Uterus (tissue), 4 donors: ENCODE results near the gene PPP1R8. TPM values are rescaled to one million over a fixed set of nuclear protein-coding genes. Genes with fewer than 3 reads are reported as not detected.
"Not testable (repeated sequence)": the region's sequence is repeated elsewhere in the genome, so short reads cannot be mapped to it uniquely, and the experiment has no call there.

Experiments
- DNase-seq, 2 donors: peaks; one replicate each; pipeline ENCODE4 v3.0.0-alpha.2; 2019 to 2020
- H3K27ac ChIP-seq, 2 donors: fragments of 200-600 bp; sonication (generic); 1 replicate in 1 of 2; 2 replicates in 1 of 2; pipeline ENCODE4 v1.5.1; 2016 to 2018
- H3K27me3 ChIP-seq, 2 donors: fragments of 200-600 bp; sonication (generic); one replicate each; pipeline ENCODE4 v1.5.1; 2018 to 2019; ENCODE audit warnings: control low read depth in 1 of 2
- H3K36me3 ChIP-seq, 2 donors: fragments of 200-600 bp; sonication (generic); one replicate each; pipeline ENCODE4 v1.5.1; 2019; ENCODE audit warnings: control low read depth in 1 of 2
- H3K4me1 ChIP-seq, 2 donors: fragments of 200-600 bp; sonication (generic); one replicate each; pipeline ENCODE4 v1.5.1; 2018 to 2019; ENCODE audit warnings: control low read depth in 1 of 2
- H3K4me3 ChIP-seq, 2 donors: fragments of 200-600 bp; sonication (generic); 1 replicate in 1 of 2; 2 replicates in 1 of 2; pipeline ENCODE4 v1.5.1; 2018 to 2019; ENCODE audit warnings: mild to moderate bottlenecking in 1 of 2
- H3K9me3 ChIP-seq, 2 donors: fragments of 200-600 bp; sonication (generic); one replicate each; pipeline ENCODE4 v1.5.1; 2019; ENCODE audit warnings: control low read depth in 1 of 2
- POLR2A ChIP-seq, 2 donors: fragments of 450-650 bp; IDR thresholded peaks; one replicate each; pipeline ENCODE4 v1.6.1; 2016; ENCODE audit warnings: antibody characterized with exemption in 2 of 2, mild to moderate bottlenecking in 1 of 2, moderate library complexity in 1 of 2
- intact Hi-C: fragments of 100-400 bp; cut with DNase I; formaldehyde crosslinking; loops from one replicate; pipeline ENCODE4 v1.15.1; 2023; ENCODE audit warnings: low total_unique reads
- total RNA-seq, 4 donors: library from RNA; depleted of rRNA in 3 of 4; stranded (reverse); fragments of >200 nt in 3 of 4; gene quantifications; one replicate each; pipeline versions ENCODE4 v1.1.0 to v1.2.4, GENCODE V29; 2014 to 2023
- TF ChIP-seq, protein P1 (sequence below), 4 experiments: fragments of 200-600 bp in 2 of 4; fragments of 450-650 bp in 2 of 4; sonication (generic) in 2 of 4; IDR thresholded peaks; one replicate each; pipeline ENCODE4 v1.5.1; 2016 to 2019; ENCODE audit warnings: antibody characterized with exemption in 4 of 4, mild to moderate bottlenecking in 2 of 4, moderate library complexity in 1 of 4
- donor health status: DM: yes; HTN: yes; CAD: no.

The PPP1R8 gene
- total RNA-seq, 4 donors from 2014 or later: 32.3 to 57.5 (median 43.6) TPM

DNA sequence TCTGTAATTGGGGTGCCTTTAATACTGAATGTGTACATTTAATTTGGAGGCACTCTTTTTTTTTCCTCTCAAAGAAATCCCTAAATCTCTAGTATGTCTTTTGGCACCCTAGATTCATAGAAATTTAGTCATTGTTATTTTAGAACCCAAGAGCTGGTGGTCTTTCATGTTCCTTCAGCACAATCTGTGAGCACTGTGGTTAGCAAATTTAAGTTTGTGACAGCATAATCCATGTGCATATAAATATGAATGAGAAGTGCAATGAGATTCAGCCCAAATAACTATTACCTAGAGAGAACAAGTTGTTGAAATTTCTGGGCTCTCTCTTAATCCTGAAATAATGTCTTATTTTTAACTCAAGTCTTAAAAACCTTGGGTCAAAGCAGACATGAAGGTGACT lies 4.5 kb downstream of the PPP1R8 start:
- TF ChIP-seq POLR2A (IDR thresholded peaks at IDR 0.05): no peak
- TF ChIP-seq, protein P1, sequence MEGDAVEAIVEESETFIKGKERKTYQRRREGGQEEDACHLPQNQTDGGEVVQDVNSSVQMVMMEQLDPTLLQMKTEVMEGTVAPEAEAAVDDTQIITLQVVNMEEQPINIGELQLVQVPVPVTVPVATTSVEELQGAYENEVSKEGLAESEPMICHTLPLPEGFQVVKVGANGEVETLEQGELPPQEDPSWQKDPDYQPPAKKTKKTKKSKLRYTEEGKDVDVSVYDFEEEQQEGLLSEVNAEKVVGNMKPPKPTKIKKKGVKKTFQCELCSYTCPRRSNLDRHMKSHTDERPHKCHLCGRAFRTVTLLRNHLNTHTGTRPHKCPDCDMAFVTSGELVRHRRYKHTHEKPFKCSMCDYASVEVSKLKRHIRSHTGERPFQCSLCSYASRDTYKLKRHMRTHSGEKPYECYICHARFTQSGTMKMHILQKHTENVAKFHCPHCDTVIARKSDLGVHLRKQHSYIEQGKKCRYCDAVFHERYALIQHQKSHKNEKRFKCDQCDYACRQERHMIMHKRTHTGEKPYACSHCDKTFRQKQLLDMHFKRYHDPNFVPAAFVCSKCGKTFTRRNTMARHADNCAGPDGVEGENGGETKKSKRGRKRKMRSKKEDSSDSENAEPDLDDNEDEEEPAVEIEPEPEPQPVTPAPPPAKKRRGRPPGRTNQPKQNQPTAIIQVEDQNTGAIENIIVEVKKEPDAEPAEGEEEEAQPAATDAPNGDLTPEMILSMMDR (IDR thresholded peaks at IDR 0.05): no peak
- Histone ChIP-seq H3K4me3 (no peak overlapping the region), H3K9me3 (no peaks in the 10 kb centered on the region), H3K27ac (no peak overlapping the region), H3K4me1 (peaks cover 9 to 14% of the 10 kb centered on the region in 2 donors), H3K27me3 (no peaks in the 10 kb centered on the region), H3K36me3 (no peaks in the 10 kb centered on the region)
- no peak for DNase-seq
- intact Hi-C loops: no loop called here

DNA sequence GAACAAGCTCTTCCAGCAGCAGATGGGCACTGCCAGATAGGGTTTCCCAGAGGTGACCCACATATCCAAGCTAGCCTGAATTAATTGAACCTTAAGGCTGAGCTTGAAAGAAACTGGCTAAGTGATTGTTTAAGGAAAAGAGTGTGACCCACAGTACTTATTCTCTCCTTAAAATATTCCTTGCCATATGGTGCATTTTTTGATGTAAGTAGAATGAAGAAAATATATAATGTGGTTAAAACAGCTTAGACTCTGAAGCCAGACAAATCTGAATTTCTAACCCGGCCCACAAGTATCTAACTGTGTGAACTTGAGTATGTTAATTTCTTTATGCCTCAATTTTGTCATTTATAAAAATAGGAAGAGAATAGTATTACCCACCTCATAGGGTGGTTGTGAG lies 4.9 kb downstream of the PPP1R8 start:
- no peak for DNase-seq
- H3K9me3 ChIP-seq: no peaks in the 10 kb centered on the region

GRCh38 chr1:27849951-27850350 lies 19.4 kb downstream of the PPP1R8 start:
- no peaks in the 10 kb centered on the region for H3K36me3 ChIP-seq
- intact Hi-C loops: no loop called here
- no peak overlapping the region for H3K27ac ChIP-seq
- H3K4me1 ChIP-seq: no peaks in the 10 kb centered on the region
- no peaks in the 10 kb centered on the region for H3K27me3 ChIP-seq
- H3K9me3 ChIP-seq: no peaks in the 10 kb centered on the region
- H3K4me3 ChIP-seq: no peak overlapping the region
- no peak for DNase-seq
- TF ChIP-seq POLR2A (IDR thresholded peaks at IDR 0.05): no peak
- TF ChIP-seq, protein P1 (IDR thresholded peaks at IDR 0.05): no peak

More for the DNA sequence above, 4.9 kb downstream of the PPP1R8 start:
- Histone ChIP-seq H3K36me3 (no peaks in the 10 kb centered on the region), H3K27ac (no peak overlapping the region), H3K4me1 (peaks cover 9 to 14% of the 10 kb centered on the region in 2 donors), H3K4me3 (no peak overlapping the region), H3K27me3 (no peaks in the 10 kb centered on the region)
- TF ChIP-seq, protein P1 (IDR thresholded peaks at IDR 0.05): no peak
- TF ChIP-seq POLR2A (IDR thresholded peaks at IDR 0.05): no peak
- intact Hi-C loops: no loop called here

- TF ChIP-seq, protein P1 (IDR thresholded peaks at IDR 0.05): no peak
- no peak for TF ChIP-seq POLR2A (IDR thresholded peaks at IDR 0.05)
- Histone ChIP-seq H3K4me3 (no peak overlapping the region), H3K4me1 (no peaks in the 10 kb centered on the region), H3K27me3 (no peaks in the 10 kb centered on the region), H3K9me3 (no peaks in the 10 kb centered on the region), H3K36me3 (no peaks in the 10 kb centered on the region), H3K27ac (no peak overlapping the region)
- DNase-seq: no peak
- intact Hi-C loops: no loop called here
Measured at GRCh38 chr1:27855085-27855484, 24.5 kb downstream of the PPP1R8 start.

GRCh38 chr1:27856561-27857343 lies 26.2 kb downstream of the PPP1R8 start:
- no peak for DNase-seq
- no peaks in the 10 kb centered on the region for H3K36me3 ChIP-seq
- intact Hi-C loops: no loop called here

GRCh38 chr1:27857552-27857951 lies 27.0 kb downstream of the PPP1R8 start:
- H3K27ac ChIP-seq, H3K27me3 ChIP-seq, H3K4me1 ChIP-seq, intact Hi-C loops, H3K4me3 ChIP-seq, DNase-seq, H3K36me3 ChIP-seq, H3K9me3 ChIP-seq: not testable (repeated sequence)

More at GRCh38 chr1:27856561-27857343, 26.2 kb downstream of the PPP1R8 start:
- Histone ChIP-seq H3K9me3 (no peaks in the 10 kb centered on the region), H3K4me3 (no peak overlapping the region), H3K27ac (no peak overlapping the region), H3K4me1 (no peaks in the 10 kb centered on the region), H3K27me3 (no peaks in the 10 kb centered on the region)
- TF ChIP-seq, protein P1 (IDR thresholded peaks at IDR 0.05): no peak
- TF ChIP-seq POLR2A (IDR thresholded peaks at IDR 0.05): no peak
